MM.1S (cell line): Measurements from ENCODE around the gene SLX9.

Experiments
- DNase-seq: peaks from one replicate; pipeline ENCODE4 v3.0.0-alpha.2; 2015
- H2AFZ ChIP-seq: fragments of 300-600 bp; sonication (generic); 2 replicates; pipeline ENCODE4 v1.6.0; 2016; ENCODE audit warnings: antibody characterized with exemption, low read length
- H3F3A ChIP-seq: fragments of 300-600 bp; sonication (generic); 2 replicates; pipeline ENCODE4 v1.6.1; 2016; ENCODE audit warnings: mild to moderate bottlenecking, antibody characterized with exemption, low read length, moderate library complexity, mixed read lengths; ENCODE audit not compliant: insufficient read depth
- H3K27ac ChIP-seq: fragments of 300-600 bp; sonication (generic); 2 replicates; pipeline ENCODE4 v1.5.1; 2016; ENCODE audit warnings: mild to moderate bottlenecking, low read length
- H3K27me3 ChIP-seq: fragments of 300-600 bp; sonication (generic); replicated peaks from 2 replicates; pipeline ENCODE4 v1.6.0; 2016; ENCODE audit warnings: low read length; ENCODE audit not compliant: insufficient read depth
- H3K36me3 ChIP-seq: fragments of 300-600 bp; sonication (generic); replicated peaks from 2 replicates; pipeline ENCODE4 v1.6.1; 2016; ENCODE audit warnings: mild to moderate bottlenecking, low read length, mixed read lengths; ENCODE audit not compliant: insufficient read depth
- H3K4me1 ChIP-seq: fragments of 300-600 bp; sonication (generic); 2 replicates; pipeline ENCODE4 v1.6.1; 2016; ENCODE audit warnings: low read length, mixed read lengths
- H3K4me2 ChIP-seq: fragments of 300-600 bp; sonication (generic); 2 replicates; pipeline ENCODE4 v1.6.0; 2016; ENCODE audit warnings: low read depth, low read length
- H3K4me3 ChIP-seq: fragments of 300-600 bp; sonication (generic); 2 replicates; pipeline ENCODE4 v1.5.1; 2016; ENCODE audit warnings: low read length, mixed read lengths
- H3K79me2 ChIP-seq: fragments of 300-600 bp; sonication (generic); 2 replicates; pipeline ENCODE4 v1.6.1; 2016; ENCODE audit warnings: mixed run types, low read length, mixed read lengths
- H3K9ac ChIP-seq: fragments of 300-600 bp; sonication (generic); 2 replicates; pipeline ENCODE4 v1.6.1; 2016; ENCODE audit warnings: low read length, mixed read lengths
- H3K9me2 ChIP-seq: fragments of 300-600 bp; sonication (generic); replicated peaks from 2 replicates; pipeline ENCODE4 v1.6.1; 2016; ENCODE audit warnings: mild to moderate bottlenecking, low read length, mixed read lengths; ENCODE audit not compliant: insufficient read depth
- H3K9me3 ChIP-seq: fragments of 300-600 bp; sonication (generic); replicated peaks from 2 replicates; pipeline ENCODE4 v1.6.1; 2016; ENCODE audit warnings: mild to moderate bottlenecking, low read length, mixed read lengths; ENCODE audit not compliant: insufficient read depth
- H4K20me1 ChIP-seq: fragments of 300-600 bp; sonication (generic); 2 replicates; pipeline ENCODE4 v1.6.1; 2016; ENCODE audit warnings: mild to moderate bottlenecking, low read length, moderate library complexity, mixed read lengths; ENCODE audit not compliant: insufficient read depth
- CTCF ChIP-seq: fragments of 300-600 bp; sonication (generic); IDR thresholded peaks from 2 replicates; pipeline ENCODE4 v1.5.1; 2016; ENCODE audit warnings: antibody characterized with exemption, low read length, mixed read lengths
- EZH2 ChIP-seq: fragments of 300-600 bp; sonication (generic); optimal IDR thresholded peaks from 2 replicates; pipeline ENCODE3; 2017; ENCODE audit warnings: low read depth, mild to moderate bottlenecking, antibody characterized with exemption, low read length, mixed read lengths
- EZH2phosphoT487 ChIP-seq: fragments of 300-600 bp; sonication (generic); IDR thresholded peaks from 2 replicates; pipeline ENCODE4 v1.6.1; 2018; ENCODE audit warnings: antibody characterized with exemption, low read length

The SLX9 gene

GRCh38 chr21:44980562-44981489 lies 41.0 kb downstream of the SLX9 start:
- Histone ChIP-seq H3K4me1 (no peaks in the 10 kb centered on the region), H3F3A (no peaks in the 10 kb centered on the region), H4K20me1 (no peaks in the 10 kb centered on the region), H3K27me3 (peaks cover 16% of the 10 kb centered on the region), H3K9me3 (no peaks in the 10 kb centered on the region), H3K9ac (no peak overlapping the region), H3K9me2 (no peaks in the 10 kb centered on the region), H3K36me3 (no peaks in the 10 kb centered on the region), H3K4me3 (no peak overlapping the region), H3K27ac (no peak overlapping the region), H3K79me2 (no peaks in the 10 kb centered on the region), H2AFZ (no peak overlapping the region), H3K4me2 (no peak overlapping the region)
- TF ChIP-seq CTCF, result no peak
- TF ChIP-seq EZH2, result no peak
- no peak for TF ChIP-seq EZH2phosphoT487
- no peak for DNase-seq

GRCh38 chr21:44982558-44983250 lies 42.9 kb downstream of the SLX9 start:
- H3K9ac ChIP-seq, result no peak overlapping the region
- H3K4me1 ChIP-seq, result no peaks in the 10 kb centered on the region
- DNase-seq, result no peak

More at GRCh38 chr21:44982558-44983250, 42.9 kb downstream of the SLX9 start:
- H2AFZ ChIP-seq, result no peak overlapping the region
- H3K27ac ChIP-seq, result no peak overlapping the region
- no peak overlapping the region for H3K4me2 ChIP-seq
- no peaks in the 10 kb centered on the region for H3K79me2 ChIP-seq
- TF ChIP-seq CTCF, result no peak
- TF ChIP-seq EZH2, result no peak
- no peak for TF ChIP-seq EZH2phosphoT487
- no peaks in the 10 kb centered on the region for H3K9me2 ChIP-seq
- no peaks in the 10 kb centered on the region for H3K36me3 ChIP-seq
- H3K4me3 ChIP-seq, result no peak overlapping the region
- no peaks in the 10 kb centered on the region for H4K20me1 ChIP-seq
- peaks cover 35% of the 10 kb centered on the region for H3K27me3 ChIP-seq
- no peaks in the 10 kb centered on the region for H3K9me3 ChIP-seq
- no peaks in the 10 kb centered on the region for H3F3A ChIP-seq
